ENCODE results near the gene PACSIN3. TPM values are rescaled to one million over a fixed set of nuclear protein-coding genes. Genes with fewer than 3 reads are reported as not detected.

The PACSIN3 gene
- total RNA-seq, 1 donor from 2014 or later = 57.4 TPM

GRCh38 chr11:47156333-47156732 is 29.9 kb downstream of the PACSIN3 start:
- no peaks in the 10 kb centered on the region for H3K36me3 ChIP-seq (ENCODE audit: control insufficient read depth, insufficient read depth, low read length)
- H3K27me3 ChIP-seq (ENCODE audit: control insufficient read depth, insufficient read depth, low read length) = no peaks in the 10 kb centered on the region
- no peak for TF ChIP-seq CTCF (IDR thresholded peaks at IDR 0.05; ENCODE audit: insufficient read depth, low read length, poor library complexity, severe bottlenecking)
- DNase-seq (ENCODE audit: low read depth) = no peak
- H3K4me3 ChIP-seq (ENCODE audit: low read depth, low read length) = no peak overlapping the region

GRCh38 chr11:47155879-47156278 is 30.4 kb downstream of the PACSIN3 start:
- Histone ChIP-seq H3K4me3 (ENCODE audit: low read depth, low read length) (no peak overlapping the region), H3K36me3 (ENCODE audit: control insufficient read depth, insufficient read depth, low read length) (no peaks in the 10 kb centered on the region), H3K27me3 (ENCODE audit: control insufficient read depth, insufficient read depth, low read length) (no peaks in the 10 kb centered on the region)
- TF ChIP-seq CTCF (IDR thresholded peaks at IDR 0.05; ENCODE audit: insufficient read depth, low read length, poor library complexity, severe bottlenecking) = no peak
- DNase-seq (ENCODE audit: low read depth) = no peak

- Histone ChIP-seq H3K27me3 (ENCODE audit: control insufficient read depth, insufficient read depth, low read length) (no peaks in the 10 kb centered on the region), H3K4me3 (ENCODE audit: low read depth, low read length) (no peak overlapping the region), H3K36me3 (ENCODE audit: control insufficient read depth, insufficient read depth, low read length) (no peaks in the 10 kb centered on the region)
- no peak for TF ChIP-seq CTCF (IDR thresholded peaks at IDR 0.05; ENCODE audit: insufficient read depth, low read length, poor library complexity, severe bottlenecking)
- DNase-seq (ENCODE audit: low read depth) = no peak
These were observed 31.3 kb downstream of the PACSIN3 start for GRCh38 chr11:47154616-47155570.

GRCh38 chr11:47152953-47153950 is 33.0 kb downstream of the PACSIN3 start:
- Histone ChIP-seq H3K36me3 (ENCODE audit: control insufficient read depth, insufficient read depth, low read length) (no peaks in the 10 kb centered on the region), H3K27me3 (ENCODE audit: control insufficient read depth, insufficient read depth, low read length) (no peaks in the 10 kb centered on the region), H3K4me3 (ENCODE audit: low read depth, low read length) (no peak overlapping the region)
- peak; percentile 94 for TF ChIP-seq CTCF (IDR thresholded peaks at IDR 0.05; ENCODE audit: insufficient read depth, low read length, poor library complexity, severe bottlenecking)
- no peak for DNase-seq (ENCODE audit: low read depth)

- H3K36me3 ChIP-seq (ENCODE audit: control insufficient read depth, insufficient read depth, low read length) = no peaks in the 10 kb centered on the region
- DNase-seq (ENCODE audit: low read depth) = no peak
- no peaks in the 10 kb centered on the region for H3K27me3 ChIP-seq (ENCODE audit: control insufficient read depth, insufficient read depth, low read length)
- TF ChIP-seq CTCF (IDR thresholded peaks at IDR 0.05; ENCODE audit: insufficient read depth, low read length, poor library complexity, severe bottlenecking) = no peak
- no peak overlapping the region for H3K4me3 ChIP-seq (ENCODE audit: low read depth, low read length)
These were observed 33.9 kb downstream of the PACSIN3 start for GRCh38 chr11:47152126-47152952.

Data from kidney epithelial cell (primary cell).